Right renal cortex interstitium (tissue), 3 donors: Measurements from ENCODE around the gene ADAMTSL4. TPM values are rescaled to one million over a fixed set of nuclear protein-coding genes. Genes with fewer than 3 reads are reported as not detected.
"Not testable (repeated sequence)": the region's sequence is repeated elsewhere in the genome, so short reads cannot be mapped to it uniquely, and the experiment has no call there.

Experiments
- DNase-seq, 3 donors: peaks; one replicate each; pipeline ENCODE4 v3.0.0-alpha.2; 2013; ENCODE audit warnings: low read depth in 3 of 3, low spot score in 2 of 3
- polyA plus RNA-seq, 3 donors: library from polyadenylated mRNA; unstranded; fragments of 120-200 nt; gene quantifications; one replicate each; pipeline ENCODE4 v1.2.1, GENCODE V29; 2013; ENCODE audit not compliant: insufficient read length in 3 of 3

The ADAMTSL4 gene
- polyA plus RNA-seq, 3 donors: 9.6 to 11.8 (median 10.9) TPM

DNA sequence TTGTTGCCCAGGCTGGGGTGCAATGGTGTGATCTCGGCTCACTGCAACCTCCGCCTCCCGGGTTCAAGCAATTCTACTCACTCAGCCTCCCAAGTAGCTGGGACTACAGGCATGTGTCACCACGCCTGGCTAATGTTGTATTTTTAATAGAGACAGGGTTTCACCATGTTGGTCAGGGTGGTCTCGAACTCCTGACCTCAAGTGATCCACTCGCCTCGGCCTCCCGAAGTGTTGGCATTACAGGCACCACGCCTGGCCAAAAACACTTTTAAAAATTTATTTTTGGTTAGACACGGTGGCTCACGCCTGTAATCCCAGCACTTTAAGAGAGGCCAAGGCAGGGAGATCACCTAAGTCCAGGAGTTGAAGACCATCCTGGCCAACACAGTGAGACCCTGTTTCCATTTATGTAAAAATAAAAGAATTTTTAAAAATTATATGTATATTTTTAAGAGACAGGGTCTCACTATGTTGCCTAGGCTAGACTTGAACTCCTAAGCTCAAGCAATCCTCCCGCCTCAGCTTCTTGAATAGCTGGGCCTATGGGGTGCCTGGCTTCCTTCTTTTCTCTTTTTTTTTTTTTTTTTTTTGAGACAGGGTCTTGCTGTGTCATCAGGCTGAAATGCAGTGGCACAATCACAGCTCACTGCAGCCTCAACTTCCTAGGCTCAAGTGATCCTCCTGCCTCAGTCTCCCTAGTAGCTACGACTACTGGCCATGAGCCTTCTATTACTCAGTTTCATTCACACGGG, 16.2 kb downstream of the ADAMTSL4 start:
- not testable (repeated sequence) for DNase-seq

DNA sequence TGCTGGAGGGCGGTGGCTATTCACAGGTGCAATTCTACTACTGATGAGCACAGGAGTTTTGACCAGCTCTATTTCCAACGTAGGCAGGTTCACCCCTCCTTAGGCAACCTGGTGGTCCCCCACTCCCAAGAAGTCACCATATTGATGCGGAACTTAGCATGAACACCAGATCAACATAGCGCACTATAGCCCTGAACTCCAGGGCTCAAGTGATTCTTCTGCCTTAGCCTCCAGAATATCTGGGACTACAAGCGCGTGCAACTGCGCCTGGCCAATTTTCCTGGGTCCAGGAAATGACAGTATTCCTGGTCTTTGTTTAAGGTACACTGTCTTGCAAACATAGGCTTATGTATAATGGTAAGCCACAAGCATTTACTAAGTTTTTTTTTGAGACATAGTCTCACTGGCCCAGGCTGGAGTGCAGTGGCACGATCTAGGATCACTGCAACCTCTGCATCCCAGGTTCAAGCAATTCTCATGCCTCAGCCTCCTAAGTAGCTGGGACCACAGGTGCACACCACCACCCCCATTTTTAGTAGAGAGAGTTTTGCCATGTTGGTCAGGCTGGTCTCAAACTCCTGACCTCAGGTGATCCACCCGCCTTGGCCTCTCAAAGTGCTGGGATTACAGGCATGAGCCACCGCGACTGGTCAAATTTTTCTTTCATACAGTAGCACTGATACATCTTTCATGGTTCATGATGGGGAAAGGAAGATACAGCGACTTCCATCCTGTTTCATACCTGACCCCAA, 17.6 kb downstream of the ADAMTSL4 start:
- no peak for DNase-seq

DNA sequence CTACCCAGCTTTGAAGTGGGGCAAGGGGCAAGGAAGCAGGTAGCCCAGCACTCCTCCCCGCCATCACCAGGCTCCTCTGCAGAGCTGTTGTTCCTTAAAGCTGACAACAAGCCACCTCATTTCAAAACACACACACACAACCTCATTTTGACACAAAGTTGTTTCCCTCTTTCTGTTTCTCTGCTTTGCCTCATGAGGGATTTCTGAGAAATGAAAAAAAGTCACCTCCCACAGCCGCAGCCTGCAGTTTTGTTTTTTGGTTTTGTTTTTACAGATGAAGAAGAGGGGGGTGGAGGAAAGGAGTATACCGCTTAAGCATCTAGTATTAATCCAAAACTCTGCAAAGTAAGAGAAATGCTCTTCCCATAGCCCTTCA, 18.1 kb downstream of the ADAMTSL4 start:
- DNase-seq: no peak

DNA sequence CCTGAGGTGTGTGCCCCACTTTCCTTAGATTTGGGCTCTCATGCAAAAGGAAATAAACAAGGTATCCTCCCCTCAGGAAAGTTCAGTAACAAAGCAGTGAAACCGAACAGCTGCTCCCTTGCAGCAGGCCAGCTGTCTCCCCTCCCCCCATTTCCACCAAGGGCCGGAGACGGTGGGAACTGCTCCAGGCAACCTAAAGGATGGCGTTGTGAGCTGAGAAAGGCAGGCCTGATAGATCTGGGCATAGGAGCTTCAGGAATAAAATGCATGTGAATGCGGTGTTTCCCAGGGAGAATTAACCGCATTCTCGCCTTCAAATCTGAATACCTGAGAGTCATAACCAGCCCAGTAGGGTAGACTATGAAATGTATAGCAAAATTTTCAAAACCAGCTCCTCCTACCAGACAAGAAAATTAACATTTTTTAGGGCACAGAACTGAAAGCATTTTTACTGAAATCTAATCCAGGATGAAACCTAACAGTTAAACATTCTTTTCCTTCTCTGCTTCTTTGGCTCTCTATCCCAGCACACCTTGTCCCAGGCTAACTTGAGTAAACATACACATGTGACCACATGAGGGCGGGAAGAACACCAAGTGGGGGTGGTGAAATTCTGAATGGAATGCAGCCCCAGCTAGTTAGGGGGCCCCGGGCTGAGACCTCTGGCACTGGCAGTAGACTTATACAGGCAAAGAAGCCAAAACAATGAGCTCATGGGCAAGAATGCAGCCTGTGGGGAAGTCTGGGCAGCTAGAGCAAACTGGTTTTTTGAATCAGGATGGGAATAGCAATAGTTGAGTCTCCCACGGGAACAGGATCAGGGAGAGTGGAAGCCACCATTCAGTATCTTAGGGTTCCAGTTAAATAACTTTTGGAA, 18.7 kb downstream of the ADAMTSL4 start:
- peak; percentile 81 to 84 (median 83) for DNase-seq

DNA sequence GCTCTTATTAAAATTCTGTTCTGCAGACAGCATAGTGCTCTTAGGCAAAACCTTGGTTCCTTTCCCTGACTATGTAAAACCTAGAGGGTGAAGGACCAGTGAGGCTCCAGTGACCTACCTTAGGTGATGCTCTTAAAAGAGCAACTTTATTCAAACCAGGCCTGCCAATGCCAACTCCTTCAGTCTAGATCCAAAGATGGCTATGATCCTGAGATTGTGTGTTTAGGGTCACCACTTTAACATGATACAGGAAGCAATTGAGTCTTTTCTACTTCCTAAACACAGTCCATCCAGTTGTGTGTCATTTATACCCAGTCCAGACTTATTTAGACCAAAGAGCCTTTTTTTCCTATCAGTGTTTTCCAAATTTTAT, 19.4 kb downstream of the ADAMTSL4 start:
- no peak for DNase-seq

DNA sequence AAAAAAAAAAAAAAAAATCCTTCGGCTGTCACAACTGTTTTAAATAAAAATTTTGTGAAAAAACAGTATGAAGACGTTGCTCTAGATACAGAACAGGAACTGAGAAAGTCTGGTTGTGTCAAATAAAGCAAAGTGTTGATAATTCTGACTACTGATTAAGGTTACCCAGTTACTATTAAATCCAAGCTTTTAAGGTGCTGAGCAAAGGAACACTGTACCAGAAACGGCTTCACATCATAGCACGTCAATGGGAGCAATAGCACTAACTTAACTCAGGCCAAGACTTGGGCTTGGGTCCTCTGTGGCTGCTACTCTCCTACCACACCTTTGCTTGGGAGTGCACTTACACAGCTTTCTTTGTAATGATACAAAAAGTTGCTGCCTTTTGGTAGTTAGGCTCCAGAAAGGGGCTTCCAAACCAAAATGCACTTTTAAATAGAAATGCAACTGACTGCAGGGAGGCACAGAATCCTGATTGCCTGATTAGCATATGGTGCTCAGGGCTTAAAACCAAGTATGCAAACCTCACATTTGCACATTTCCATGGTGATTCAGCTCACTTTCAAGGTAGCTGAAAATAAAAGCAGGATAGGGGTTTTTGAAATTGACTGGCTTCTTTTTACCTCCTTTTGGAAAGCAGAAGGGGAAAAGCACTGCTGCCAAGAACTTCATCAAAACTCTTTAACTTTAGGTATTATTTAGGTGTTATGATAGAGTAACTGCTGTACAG, 23.9 kb downstream of the ADAMTSL4 start:
- no peak for DNase-seq

DNA sequence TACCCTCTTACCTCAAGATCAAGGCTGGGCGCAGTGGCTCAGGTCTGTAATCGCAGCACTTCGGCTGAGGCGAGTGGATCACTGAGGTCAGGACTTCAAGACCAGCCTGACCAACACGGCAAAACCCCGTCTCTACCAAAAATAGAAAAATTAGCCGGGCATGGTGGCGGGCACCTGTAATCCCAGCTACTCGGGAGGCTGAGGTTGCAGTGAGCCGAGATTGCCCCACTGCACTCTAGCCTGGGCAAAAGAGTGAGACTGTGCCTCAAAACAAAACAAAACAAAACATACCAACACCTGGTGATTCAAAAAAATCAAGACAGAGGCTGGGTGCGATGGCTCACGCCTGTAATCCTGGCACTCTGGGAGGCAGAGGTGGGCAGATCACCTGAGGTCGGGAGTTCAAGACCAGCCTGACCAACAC, 24.5 kb downstream of the ADAMTSL4 start:
- DNase-seq: not testable (repeated sequence)

DNA sequence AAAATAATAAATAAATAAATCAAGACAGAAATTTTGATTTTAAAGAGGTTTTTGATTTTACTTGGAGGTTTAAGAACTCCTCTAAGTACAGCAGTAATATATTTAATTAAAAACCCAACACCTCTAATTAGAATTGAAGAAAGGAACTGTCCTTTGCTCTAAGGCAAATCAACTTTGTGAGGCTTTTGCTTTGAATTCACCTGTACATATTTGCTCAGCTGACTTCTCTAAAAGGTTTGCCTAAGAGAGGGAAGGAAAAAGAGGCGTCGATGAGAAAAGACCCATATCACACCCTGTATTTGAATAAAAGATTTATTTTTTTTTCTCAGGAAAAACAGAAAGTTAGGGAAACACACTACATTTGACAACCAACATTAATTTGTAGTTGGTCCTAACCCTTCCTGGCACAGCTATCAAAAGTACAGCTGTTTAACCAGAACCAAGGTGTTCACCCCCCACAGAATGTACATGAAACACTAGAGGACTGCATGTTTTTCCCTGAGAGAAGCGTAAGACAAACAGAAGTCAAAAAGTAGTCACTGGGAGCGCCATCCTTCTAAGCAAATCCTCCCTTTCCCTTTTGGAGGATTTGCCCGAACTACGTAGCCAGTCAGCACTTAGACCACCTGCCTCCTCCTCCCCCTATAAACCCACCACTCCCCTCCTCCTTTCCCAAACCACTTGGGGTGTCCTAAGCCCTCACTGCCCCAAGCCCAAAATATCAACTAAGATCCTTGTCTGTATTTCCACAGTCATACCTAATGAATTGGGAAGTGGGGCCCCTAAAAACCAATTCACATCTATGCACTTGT, 25.3 kb downstream of the ADAMTSL4 start:
- DNase-seq: no peak

DNA sequence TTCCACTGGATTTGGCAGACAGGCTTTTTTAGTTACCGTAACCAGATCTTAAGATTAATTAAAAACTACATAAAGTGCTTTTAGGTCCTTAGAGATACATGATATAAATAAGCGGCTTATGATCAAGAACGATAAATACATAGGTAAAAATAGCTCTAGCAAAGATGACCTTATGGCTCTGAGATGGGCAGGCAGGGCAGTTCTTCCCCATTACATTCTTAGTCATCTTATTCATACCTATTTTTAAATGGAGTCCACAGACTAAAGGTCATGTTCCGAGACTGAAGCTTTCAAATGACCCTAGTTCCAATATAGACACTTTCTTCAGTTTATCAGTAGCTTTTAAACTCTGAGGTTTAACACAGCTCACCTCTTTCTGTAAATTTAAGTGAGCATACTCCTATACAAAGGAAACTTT, 25.9 kb downstream of the ADAMTSL4 start:
- DNase-seq: no peak

DNA sequence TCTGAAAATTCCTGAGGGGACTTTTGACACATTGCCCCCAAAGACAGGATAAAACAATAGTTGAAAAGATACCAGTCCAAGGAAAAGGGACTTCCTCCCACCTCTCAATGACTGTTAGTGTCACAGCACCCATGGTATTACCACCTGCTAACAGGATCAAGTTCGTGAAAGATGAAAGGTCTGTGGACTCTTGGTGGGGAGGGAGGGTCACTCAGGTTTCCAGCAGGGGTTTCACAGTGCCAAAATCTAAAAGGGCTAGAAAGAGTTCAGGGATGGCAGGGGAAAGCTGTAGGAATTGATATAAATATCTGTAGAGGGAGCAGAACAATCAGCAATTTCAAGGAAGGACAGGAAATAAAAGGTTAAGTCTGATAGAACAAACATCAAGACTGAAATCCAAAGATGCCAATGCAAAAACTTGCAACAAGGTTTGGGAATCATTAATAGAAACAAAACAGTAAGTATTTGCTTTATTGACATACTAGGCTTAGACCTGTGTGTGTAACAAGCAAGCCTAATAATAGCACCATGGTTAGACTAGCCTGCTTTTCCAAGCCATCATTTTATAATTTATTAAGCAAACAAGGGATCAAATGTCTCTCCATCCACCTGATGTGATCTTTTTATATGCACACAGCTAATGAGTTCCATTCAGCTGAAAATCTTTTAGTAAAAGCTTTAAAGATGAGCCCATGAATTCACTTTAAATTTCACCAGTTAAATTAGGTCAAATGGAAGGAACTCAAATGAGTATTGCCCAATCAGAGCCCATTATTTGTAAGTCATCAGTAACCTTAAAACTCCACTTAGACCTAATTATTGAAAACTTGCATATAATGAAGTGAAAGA, 26.5 kb downstream of the ADAMTSL4 start:
- DNase-seq: no peak

DNA sequence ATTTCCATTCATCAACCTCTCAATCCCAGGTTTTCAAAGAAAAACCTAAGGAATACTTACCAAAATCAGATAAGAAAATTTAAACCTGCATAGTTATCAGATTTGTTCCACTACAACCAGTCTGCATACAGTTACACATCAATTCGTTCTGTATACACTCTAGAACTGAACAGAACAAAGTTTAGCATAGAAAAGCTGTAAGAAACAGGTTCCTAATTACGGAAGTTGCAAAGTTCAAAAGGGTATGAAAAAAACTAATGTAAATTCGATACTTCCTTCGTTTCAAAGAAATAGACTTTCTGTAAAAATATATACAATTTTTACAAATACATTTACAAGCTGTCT, 27.1 kb downstream of the ADAMTSL4 start:
- DNase-seq: no peak

DNA sequence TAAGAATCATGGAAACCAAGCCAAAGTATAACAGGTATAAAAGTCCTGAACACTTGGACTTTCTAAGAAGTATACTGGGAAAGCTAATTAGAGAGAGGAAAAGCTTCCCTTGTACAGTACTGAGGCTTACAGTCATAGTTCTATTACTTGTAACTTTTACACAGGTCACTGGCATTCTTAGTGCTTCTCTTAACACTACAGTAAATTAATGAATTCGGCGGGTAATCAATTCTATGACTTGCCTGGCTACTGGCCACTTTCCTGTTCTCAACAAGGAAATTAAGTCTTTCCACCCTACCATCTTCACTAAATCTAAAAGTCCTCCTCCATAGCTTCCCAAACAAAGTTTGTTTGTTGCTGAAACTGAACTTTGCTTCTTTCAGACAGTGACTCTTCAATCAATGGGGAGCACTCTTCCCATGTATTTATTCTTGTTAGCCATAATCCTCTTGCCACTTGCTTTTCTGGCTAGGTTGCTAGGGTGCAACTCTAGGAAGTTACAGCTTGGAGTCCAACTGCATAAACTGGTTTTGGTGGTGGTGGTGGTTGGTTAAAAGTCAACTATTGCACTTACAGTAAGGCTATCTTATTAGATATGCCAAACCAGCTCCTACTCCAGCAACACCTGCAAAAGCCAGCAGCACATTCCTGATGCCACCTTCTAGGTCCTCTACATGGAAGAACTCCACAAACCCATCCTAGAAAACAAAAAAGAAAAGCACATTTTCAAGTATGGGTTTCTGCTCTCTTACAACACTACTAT, 27.8 kb downstream of the ADAMTSL4 start:
- no peak for DNase-seq

DNA sequence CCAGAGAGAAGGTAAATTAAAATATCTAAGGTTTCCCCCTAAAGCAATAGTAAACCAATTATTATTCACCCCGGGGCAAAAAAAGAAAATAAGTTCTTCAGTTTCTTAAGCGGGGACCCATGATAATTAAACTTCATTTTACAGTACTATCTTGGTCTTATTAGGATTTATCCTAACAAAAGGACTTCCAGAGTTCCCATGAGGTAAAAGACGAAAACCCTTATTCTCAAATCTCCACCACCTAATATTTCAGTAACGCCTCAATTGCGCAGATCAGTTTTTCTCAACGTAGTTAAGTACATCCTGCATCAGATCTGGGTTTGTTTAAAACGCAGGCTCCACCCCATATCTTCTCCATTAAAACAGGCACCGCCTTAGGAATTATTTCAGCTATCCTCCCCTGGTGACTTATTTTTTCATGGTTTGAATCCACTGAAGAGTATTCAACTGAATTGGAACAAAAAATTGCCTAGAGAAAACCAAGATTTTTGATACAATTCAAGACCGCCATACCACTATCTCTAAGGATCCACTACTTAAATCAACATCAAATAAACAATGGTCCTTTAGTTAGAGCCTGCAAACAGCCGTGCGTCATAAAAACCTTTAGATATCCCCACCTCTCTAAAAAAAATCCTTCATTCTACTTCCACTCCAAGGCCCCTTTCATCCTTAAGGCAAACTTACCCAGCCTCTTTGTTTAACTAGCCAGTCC, 28.5 kb downstream of the ADAMTSL4 start:
- no peak for DNase-seq

DNA sequence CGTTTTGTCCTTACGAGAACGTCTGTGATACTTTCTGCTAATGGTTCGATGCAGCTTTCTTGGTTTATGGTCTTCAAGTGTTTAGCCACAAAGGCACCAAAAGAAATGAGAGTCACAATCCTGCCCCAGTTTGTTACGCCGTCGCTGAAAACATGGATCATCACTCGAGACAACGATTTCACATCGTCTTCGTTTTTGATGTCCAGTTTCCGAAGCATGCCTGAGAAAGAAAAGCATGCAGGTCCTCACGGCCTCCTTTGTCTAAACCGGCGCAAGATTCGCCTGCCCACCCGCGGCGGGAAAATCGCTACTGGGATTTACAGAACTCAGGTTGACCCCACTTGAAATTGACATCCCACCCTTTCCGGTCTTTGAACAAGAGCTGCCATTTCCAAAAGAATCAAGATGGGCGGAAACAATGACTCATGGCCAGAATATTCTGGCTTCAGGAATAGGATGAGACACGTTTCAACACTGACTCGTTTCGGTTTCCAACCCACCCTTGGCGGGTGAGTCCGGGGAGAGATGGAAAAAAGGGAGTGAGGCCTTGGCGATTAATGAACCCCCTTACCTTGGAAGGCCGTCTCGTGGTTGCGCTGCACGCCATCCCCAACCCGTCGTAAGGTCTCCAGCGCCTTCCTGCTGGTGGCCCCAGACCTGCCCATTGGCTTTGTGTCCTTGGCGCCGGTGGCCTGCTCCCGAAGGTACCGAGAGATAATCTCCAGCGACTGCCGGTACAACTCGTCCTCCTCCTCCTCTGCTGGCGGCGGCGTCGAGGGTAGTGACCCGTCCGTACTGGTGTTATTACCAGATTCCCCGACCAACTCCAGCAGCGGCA, 29.3 kb downstream of the ADAMTSL4 start:
- peak in 1 of 3 donors; percentile 60 for DNase-seq

DNA sequence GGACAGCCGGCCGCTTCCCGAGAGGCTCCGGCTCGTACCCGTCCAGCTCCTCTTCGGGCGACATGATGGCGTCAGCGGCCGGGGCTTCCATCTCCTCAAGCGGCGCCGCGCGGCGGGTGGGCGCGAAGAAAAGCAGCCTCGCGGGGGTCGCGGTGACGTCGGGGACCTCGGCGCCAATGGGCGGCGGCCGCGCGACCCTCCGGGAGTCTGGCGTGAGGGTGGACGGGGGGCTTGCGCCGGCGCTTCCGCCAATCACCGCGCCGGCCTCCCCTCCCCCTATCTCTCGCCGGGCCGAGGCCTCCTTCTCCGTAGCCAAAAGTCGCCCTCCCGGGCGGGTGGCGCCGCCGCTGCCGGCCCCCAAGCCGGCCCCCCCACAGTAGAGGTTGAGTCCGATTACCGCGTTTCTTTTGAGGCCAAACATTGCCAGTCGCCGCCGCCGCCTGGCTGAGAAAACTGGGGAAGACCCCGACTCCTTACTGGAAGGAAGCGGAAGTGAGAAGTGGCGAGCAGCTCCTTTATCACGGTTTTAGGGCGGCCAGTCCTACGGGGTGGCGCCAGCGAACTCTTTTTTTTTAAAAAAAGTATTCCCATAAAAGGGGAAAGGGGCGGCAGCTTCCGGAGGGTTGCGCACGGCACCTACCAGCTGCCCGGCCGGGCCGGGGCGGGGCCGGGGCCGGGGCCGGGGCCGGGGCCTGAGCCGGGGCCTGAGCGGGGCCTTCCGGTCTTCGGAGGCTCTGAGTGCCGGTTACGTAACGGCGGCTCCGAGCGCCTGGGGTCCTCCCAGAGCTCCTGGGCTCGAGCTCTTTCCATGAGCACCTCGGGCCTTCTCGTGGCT, 30.1 kb downstream of the ADAMTSL4 start, which contains the start of gene MCL1:
Gene MCL1, minus strand, starts transcription at position 501 of the 835 bp plus-strand sequence. Its CDS starts 80 bp downstream, at position 421.
- DNase-seq: peak in 2 of 3 donors; percentile 83 to 87
